ENCODE measurements around the gene DDX51.

The DDX51 gene

DNA sequence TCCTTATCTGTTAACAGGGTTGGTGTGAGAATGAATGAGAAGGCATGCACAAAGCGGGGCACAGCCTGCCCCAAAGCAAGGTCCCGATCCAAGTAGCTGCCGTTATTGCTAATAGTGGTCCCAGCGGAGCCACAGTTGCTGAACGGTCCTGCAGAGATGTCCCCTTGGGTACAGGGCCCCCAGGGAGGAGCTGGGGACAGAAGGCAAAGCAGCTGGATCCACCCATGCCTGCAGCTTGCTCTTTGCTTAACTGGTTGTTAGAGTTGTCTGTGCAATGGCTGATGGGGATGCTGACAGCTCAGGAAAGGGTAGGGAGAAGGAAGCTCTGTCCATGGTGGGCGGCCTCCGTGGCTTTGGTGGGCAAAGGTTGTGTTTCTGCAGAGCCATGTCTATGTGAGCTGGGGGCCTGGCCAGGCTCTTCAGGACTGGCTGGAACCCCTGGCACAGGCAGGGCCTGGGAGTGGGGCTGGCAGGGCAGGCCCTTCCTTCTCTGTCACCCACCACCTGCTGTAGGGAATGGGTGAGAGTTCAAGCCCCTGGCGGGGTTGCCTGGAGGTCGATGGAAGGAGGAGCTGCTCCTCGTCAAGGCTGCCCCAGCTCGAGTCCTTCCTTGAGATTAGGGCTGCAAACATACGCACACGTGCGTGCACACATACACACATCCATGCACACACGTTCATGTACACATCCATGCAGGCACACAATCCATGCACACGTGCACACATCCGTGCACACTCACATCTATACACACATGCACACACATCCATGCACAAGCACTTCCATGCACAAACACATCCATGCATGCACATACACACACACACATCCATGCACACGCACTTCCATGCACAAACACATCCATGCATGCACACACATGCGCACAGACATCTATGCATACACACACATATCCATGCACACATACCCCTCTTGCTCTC, 35.6 kb upstream of the DDX51 start:
- DNase-seq (ENCODE audit: low read depth in 1 of 2, low spot score in 1 of 2) = no peak

- peak in 1 of 2 donors; percentile 46 for DNase-seq (ENCODE audit: low read depth in 1 of 2, low spot score in 1 of 2)
Observed at GRCh38 chr12:132178801-132179401, 34.8 kb upstream of the DDX51 start.

DNA sequence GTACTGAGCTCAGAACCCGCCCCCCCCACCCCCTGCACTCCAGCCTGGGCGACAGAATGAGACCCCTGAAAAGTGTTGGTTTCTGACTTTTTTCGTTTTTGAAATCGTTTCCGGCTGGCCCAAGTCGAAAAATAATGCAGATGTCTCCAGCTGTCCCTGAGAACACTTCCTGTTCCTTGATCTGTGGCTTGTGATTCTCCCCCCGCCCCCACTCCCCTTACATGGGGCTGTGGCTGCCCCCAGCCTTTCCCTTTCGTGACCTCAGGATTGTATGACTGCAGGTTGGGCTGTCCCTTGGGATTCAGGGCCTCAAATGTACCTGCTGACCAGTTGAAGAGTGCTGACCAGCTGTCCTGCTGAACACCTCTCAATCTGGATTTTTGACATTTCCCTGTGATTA, 34.2 kb upstream of the DDX51 start:
- no peak for DNase-seq (ENCODE audit: low read depth in 1 of 2, low spot score in 1 of 2)

GRCh38 chr12:132176920-132177551, 32.9 kb upstream of the DDX51 start:
- DNase-seq (ENCODE audit: low read depth in 1 of 2, low spot score in 1 of 2) = no peak

DNA sequence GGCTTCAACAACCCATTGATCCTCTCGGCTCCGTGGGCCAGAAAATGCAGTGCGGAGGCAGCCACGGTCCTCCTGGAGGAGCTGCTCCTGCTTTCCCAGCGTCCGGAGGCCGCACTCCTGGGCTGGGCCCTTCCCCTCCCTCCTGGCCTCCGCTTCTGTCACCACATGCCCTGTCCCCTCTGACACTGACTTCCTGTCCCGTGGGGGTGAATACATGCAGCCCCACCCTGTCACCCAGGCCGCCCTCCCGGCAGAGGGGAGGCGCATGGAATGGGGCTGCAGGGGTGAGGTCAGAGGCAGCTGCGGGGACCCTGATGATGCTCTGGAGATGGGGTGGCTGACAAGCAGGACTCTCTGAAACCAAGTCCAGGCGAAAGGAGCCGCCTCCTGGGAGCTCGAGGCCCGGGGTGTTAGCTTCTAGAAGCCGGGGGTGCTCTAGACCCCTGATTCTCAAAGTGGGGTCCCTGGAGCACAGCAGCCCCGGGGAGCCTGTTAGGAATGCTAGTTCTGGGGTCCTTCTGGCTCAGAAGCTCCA, 32.3 kb upstream of the DDX51 start:
- no peak for DNase-seq (ENCODE audit: low read depth in 1 of 2, low spot score in 1 of 2)

DNA sequence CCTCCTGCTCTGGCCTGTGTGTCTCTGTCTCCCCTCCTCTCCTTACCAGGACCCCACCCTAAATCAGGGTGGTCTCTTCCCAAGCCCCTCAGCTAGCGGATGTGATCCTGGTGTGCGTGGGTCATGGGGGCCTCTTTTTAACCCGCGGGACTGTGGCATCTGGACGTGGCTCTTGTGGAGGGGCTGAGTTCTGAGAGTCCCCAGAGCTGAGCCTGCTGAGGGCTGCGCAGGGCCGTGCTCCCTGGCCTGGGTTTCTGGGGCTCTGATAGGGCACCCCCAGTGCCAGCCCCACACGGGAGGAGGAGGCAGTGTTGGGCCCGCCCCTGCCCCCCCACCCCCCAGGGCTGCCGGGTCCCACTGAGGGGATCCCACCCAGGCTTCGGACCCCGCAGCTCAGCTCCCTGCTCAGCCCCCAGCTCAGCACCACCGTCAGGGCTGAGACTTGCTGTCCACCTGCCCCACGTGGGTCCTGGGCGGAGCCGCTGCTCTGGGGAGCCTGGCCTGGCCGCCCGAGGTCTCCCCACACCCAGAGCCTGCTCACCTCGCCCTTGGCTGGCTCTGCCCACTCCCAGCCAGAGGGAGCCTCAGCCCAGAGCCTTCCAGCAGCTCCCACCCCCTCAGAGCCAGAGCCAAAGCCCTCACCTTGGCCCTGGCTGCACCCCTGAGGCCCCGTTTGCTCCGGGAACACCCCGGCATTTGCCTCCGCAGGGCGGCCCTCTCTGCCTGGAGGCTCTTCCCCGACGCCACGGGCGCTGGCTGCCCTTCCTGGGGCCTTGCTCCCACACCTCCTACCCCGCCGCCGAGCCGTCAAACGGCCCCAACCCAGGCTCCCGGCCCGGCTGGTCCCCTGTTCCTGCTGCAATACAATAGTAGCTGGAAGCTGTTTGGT, 31.6 kb upstream of the DDX51 start:
- DNase-seq (ENCODE audit: low read depth in 1 of 2, low spot score in 1 of 2) = no peak

GRCh38 chr12:132174839-132175490, 30.8 kb upstream of the DDX51 start:
- no peak for DNase-seq (ENCODE audit: low read depth in 1 of 2, low spot score in 1 of 2)

DNA sequence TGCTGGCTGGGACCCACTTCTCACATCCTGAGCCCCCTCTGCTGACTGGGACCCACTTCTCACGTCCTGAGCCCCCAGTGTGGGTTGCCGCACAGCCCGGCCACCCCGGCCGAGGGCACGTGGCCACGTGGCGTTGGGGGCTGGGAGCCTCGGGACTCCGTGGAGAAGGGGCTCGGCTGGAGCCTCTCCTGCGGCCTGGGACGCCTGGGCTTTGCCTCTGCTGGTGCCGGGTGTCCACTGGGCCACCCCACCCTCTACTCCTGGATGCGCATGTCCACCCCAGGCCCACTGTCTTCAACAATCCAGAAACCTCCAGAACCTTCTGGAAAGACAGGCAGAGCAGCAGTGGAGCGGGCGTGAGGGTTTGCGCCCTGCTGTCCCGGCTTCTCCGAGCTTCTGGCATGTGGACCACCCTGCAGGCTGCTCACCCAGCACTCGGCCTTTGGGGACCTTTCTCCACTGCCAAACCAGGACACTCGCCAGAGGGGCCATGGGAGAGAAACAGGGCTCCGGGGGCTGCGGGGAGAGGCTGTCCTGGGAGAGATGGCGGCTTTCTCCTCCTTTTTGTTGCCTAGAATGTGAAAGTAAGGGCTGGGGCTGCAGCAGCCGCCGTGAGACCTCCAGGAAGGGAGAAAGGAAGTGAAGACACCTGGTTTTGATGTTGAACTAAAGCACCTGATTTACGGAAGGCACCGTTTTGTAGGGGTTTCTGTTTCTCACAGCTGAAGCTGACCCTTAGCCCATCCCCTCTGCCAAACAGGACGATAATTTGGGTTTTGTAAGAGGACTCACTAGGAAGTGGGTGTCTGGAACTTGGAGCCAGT, 30.1 kb upstream of the DDX51 start:
- DNase-seq (ENCODE audit: low read depth in 1 of 2, low spot score in 1 of 2) = no peak

- DNase-seq (ENCODE audit: low read depth in 1 of 2, low spot score in 1 of 2) = no peak
Observed at GRCh38 chr12:132173135-132174014, 29.3 kb upstream of the DDX51 start.

DNA sequence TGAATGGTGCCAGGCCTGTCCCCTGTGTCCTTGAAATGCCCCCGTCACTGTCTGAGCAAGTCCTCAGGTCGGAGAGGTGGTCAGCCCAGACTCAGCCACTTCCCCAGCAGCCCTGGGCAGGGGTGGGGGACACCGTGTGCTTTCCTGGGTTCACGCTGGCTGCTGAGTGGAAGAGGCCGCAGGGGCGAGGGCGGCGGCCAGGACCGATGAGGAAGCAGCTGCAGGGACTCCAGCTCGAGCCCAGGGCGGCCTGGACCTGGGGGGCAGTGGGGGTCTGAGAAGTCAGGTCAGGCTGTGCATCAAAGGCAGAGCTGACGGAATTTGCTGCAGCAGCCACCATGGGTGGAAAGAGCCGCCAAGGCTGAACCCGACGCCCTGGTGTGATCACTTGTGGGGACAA, 28.5 kb upstream of the DDX51 start:
- DNase-seq (ENCODE audit: low read depth in 1 of 2, low spot score in 1 of 2) = no peak

- DNase-seq (ENCODE audit: low read depth in 1 of 2, low spot score in 1 of 2) = no peak
Observed at GRCh38 chr12:132171968-132172521, 27.9 kb upstream of the DDX51 start.

GRCh38 chr12:132171293-132171967, 27.3 kb upstream of the DDX51 start:
- no peak for DNase-seq (ENCODE audit: low read depth in 1 of 2, low spot score in 1 of 2)

DNA sequence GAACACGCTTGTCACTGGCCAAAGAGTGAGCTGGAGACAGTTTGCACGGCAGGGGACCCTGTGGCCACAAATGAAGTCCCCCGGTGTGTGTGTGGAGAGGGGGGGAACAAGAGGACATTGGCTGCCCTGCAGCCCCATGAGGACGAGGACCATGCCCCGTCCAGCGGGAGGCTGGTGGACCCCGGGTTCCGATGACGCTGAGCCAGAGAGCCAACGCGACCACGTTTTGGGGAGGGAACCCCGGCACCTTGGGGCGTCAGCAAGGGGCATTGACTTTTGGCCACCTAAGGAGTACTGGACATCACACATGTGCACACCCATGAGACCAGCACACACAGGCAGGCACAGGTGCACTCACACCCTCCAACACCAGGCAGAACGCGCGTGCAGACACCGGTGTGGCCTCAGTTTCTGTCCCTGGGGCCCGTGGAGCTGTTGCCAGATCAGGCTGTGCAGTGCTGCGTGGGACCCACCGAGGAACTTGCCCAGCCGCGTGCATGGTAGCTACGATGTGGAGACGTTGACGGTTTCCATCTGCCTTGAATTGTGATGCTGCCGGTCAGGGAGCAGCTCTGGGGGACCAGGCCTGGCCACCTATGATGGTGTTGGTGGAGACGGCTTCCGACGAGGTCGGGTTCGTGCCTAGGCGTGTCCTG, 26.6 kb upstream of the DDX51 start:
- no peak for DNase-seq (ENCODE audit: low read depth in 1 of 2, low spot score in 1 of 2)

GRCh38 chr12:132170094-132170636, 26.0 kb upstream of the DDX51 start:
- no peak for DNase-seq (ENCODE audit: low read depth in 1 of 2, low spot score in 1 of 2)

GRCh38 chr12:132169376-132169775, 25.3 kb upstream of the DDX51 start:
- no peak for DNase-seq (ENCODE audit: low read depth in 1 of 2, low spot score in 1 of 2)

- no peak for DNase-seq (ENCODE audit: low read depth in 1 of 2, low spot score in 1 of 2)
Observed at GRCh38 chr12:132168311-132169031, 24.4 kb upstream of the DDX51 start.

All from activated T-helper 1 cell treated with anti-CD3 and anti-CD28 coated beads, Interleukin-2, amount 50 U/mL, for 16 hours (primary cell).